GM12891 (cell line): ENCODE results near the gene PRDM16.

Source experiments
- PAX5 ChIP-seq: IDR thresholded peaks from 2 replicates; pipeline ENCODE4 v1.6.1; 2011; ENCODE audit warnings: low read length, moderate library complexity, mild to moderate bottlenecking; ENCODE audit not compliant: insufficient read depth, severe bottlenecking
- POLR2A ChIP-seq: IDR thresholded peaks from 2 replicates; pipeline ENCODE4 v1.6.1; 2011; ENCODE audit warnings: low read depth, low read length, control low read depth
- POLR2AphosphoS5 ChIP-seq: IDR thresholded peaks from 2 replicates; pipeline ENCODE4 v1.6.1; 2011; ENCODE audit warnings: low read depth, low read length, control low read depth
- POU2F2 ChIP-seq: IDR thresholded peaks from 2 replicates; pipeline ENCODE4 v1.6.1; 2011; ENCODE audit warnings: low read depth, mild to moderate bottlenecking, control low read depth, low read length, moderate library complexity
- SPI1 ChIP-seq: IDR thresholded peaks from 2 replicates; pipeline ENCODE4 v1.6.1; 2011; ENCODE audit warnings: low read depth, low read length, control low read depth
- TAF1 ChIP-seq: IDR thresholded peaks from 2 replicates; pipeline ENCODE4 v1.6.1; 2011; ENCODE audit warnings: low read depth, low read length, control low read depth

DNA sequence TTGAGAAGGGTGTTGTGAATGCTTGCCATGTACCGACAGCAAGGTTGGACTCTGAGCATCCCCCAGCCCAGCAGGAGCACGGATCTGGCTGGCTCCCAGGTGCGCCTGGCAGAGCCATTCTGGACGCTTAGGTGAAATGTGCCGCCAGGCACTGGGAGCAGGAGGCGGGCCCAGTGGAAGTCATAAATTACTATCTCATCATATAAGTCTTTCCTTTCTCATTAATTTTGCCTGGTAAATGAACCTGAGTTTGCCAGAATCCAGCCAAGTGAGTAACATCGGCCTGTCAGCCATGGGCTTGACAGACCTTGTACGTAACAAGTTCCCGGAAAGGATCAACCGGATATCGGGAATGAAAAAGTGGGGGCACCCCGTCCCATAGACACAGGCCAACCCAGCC, 206.0 kb downstream of the PRDM16 start:
- TF ChIP-seq POLR2A (no peak), POLR2AphosphoS5 (no peak), TAF1 (no peak), PAX5 (no peak), POU2F2 (no peak), SPI1 (no peak)
